ENCODE measurements around the gene AGBL3.
"Not testable (repeated sequence)": the region's sequence is repeated elsewhere in the genome, so short reads cannot be mapped to it uniquely, and the experiment has no call there.

The AGBL3 gene

DNA sequence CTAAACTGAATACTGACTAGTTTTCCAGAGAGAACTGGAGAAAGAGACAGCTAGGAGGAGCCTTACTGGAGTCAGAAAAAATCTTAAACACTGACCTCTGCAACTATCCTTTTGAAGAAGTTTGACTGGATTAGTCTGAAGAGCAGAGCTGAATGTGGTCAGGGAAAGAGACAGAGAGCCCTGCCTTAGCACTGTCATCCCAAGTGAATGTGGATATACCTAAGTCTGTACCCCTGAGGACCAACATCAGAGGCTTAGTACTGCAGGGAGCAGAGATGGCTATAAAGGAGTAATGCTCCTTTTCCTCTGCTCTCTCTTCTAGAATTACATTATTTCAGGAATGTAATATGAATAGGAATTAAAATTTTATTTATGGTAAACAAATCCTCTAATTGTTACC lies 91.7 kb downstream of the AGBL3 start:
- no peak for DNase-seq

DNA sequence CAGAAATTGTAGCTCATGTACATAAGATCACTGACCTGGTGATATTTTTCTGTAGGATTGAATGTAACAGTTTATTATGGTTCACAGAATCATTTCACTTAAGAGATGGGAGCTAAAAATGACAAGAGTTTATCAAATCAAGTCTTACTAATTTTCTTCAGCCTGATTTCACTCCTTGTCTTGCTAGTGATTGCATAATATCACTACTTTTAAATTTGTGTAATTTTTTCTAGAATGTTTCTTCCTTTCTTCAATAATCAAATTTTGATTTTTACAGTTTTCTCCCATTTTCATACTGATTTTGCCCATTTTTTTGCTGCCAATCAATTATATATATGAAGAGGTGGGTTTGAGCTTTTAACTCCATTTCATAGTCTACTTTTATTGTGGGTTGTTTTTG lies 92.8 kb downstream of the AGBL3 start:
- no peak for DNase-seq

DNA sequence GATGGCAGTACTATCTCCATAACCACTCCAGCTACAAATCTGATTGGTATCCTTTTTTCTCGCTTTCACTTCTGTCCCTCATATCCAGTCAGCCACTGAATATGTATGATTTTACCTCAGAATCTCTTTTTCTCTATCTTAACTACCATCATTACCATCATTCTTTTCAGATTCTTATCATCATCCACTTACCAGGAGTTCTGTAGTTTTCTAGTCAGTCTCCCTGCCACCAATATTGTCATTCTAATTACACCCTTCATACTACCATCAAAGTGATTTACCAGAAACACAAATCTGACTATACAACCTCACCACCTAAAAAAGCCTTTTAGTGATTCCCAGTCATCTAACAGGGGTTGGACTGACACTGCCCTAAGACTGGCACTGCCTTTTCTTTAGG lies 96.7 kb downstream of the AGBL3 start:
- DNase-seq = no peak

DNA sequence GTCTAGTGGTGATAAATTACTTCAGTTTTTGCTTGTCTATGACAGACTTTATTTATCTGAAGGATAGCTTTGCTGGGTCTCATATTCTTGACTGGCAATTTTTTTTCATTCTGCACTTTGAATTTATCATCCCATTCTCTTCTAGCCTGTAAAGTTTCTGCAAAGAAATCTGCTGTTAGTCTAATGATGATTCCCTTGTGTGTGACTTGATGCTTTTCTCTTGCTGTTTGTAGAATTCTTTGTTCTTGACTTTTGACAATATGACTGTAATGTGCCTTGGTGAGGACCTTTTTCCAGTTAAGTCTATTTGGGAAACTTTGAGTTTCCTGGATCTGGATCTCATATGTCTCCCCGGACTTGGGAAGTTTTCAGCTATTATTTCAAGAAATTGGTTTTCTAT lies 102.3 kb downstream of the AGBL3 start:
- DNase-seq = no peak

DNA sequence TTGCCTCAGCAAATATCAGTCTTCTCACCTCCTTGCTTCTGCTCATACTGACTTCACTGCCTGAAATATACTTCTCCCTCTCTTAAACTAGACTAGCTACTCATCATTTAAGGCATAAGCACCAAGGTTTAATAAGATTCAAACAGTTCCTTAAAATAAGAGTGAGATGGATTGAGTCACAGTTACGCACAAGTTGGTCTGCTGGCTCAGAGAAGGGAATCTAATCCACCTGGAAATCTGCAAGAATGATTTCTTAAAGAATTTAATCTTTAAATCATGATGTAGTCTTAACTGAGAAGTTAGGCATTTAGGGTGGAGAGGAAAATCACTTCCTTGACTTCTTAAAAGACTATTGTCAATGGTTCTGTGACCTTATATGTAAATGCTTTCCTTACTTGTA lies 105.4 kb downstream of the AGBL3 start:
- DNase-seq = no peak

DNA sequence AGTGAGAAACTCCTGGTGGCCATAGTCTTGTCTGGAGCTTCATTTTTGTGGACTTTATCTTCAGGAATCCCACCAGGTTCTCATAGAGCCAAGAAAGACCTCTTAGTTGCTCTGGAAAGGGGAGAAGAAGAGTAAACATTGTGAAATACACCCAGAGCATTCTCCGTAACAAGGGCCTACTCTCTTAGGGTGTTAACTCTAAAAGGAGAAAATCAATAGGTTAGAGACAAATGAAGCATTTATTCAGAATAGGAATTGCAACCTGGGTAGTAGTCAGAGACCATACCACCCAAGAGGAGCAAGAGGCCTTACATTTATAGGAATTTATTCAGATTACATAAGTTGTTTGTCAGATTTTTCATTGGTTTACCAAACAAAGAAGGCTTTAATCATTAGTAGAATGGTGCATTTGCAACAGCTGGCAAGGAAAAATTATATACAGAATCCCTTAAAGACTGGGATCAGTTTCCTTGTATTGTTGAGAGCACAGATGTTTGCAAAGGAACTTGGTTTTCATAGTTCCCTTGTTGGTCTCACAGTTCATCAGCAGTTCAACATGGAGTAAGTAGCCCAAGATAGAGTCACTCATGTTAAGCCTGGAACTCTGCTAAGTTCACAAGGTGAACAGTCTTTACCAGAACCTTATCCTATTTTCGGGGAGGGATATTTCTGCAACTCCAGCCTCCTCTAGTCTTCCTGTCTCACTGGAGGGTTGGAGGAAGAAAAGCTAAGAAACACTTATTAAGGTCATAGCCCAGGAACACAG lies 108.3 kb downstream of the AGBL3 start:
- no peak for DNase-seq

DNA sequence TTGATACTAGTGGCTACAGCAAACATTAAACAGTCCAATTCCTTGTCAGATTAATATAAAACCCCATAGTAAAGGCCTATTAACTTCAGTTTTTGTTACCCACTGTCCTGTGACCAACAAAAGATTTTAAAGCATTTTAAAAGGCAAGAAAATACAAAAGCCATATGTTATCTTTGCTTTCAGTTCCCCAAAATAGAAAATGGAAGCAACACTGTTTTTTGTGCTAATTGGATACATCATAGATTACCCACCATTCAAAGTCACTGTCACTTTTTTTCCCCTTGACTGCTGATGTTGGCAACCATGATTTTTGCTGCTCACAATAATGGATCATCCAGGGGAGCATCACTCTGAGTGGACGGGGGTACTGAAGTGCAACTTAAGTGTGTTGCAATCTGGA lies 109.1 kb downstream of the AGBL3 start:
- no peak for DNase-seq

DNA sequence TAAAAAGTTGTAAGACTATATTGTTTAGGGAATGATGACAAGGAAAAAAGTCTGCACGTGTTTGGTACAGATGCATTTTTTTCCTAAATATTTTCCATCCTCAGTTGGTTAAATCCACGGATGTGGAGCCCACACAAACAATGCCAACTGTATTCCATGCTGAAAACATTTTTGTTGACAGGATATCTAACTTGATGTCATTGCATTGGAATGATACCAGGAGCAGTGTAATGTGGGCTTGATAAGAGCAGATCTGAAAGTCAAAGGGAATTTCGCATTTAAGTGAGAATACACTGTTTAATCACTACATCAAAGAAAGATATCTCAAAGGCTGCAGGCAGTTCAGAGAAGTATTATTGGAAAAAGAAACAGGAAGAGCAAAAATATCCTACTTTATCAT lies 112.1 kb downstream of the AGBL3 start:
- no peak for DNase-seq

DNA sequence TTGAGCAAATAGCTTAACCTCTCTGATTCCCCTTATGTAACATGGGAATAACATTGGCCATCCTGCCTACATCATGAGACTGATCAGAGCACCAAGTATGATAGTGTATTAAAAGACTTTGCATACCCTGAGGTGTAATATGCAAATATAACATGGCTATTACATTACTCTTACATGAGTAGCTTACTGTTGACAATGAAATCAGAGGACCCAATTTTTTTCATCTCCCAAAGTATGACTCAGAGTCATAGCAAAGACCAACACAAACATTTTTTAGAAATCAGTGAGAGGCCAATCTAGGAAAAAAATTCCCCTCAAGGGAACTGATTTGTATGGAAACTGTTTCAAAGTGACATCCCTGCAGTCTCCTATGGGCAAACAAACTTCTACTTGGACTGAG lies 114.5 kb downstream of the AGBL3 start:
- no peak for DNase-seq

DNA sequence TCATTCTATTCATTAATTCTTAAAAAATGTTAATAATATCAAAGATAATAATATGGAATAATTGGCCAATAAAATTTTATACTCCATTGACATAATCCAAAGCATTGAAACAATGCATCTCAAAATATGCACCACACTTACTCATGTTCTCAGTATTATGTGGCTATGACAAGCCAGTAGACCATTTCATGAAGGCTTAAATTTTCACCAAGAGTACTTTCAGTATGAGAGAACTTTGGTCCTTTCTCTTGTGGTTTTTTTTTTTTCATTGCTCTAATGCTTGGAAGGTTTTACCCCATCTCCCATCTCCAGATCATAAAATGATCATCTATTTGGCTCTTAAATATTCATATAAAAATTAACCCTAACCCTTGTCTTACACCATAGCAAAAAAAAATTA lies 116.1 kb downstream of the AGBL3 start:
- no peak for DNase-seq

DNA sequence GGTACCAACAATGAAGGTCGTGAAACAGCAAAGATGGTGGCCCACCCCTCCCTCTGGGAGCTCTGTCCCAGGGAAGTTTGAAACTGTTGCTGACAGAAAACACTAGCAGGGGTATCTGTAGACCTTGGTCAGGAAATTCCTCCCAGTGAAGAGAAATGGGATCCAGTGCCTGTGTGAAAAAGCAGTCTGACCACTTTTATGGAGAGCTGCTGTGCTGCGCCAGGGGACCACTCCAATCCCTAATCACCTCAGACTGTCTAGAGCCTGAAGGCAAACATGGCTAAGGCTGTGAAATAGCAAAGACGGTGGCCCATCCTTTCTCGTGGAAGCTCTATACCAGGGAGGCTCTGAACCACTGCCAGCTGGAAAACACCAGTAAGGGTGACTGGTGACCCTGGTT lies 123.3 kb downstream of the AGBL3 start:
- DNase-seq = no peak

DNA sequence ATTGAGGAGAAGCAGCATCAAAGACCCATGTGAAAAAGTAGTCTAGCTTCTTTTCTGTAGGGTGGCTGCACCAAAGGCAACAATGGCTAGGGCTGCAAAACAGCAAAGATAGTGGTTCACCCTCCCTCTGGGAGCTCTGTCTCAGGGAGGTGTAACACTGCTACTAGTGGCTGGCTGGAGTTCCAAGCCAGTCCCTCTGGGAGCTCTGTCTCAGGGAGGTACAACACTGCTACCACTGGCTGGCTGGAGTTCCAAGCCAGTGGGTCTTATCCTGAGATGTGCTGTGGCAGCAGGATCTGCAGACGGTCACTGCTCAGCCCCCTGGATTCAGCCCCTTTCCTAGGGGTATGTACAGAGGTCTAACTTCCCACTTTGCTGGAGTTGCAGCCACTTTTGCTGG lies 123.7 kb downstream of the AGBL3 start:
- DNase-seq = no peak

DNA sequence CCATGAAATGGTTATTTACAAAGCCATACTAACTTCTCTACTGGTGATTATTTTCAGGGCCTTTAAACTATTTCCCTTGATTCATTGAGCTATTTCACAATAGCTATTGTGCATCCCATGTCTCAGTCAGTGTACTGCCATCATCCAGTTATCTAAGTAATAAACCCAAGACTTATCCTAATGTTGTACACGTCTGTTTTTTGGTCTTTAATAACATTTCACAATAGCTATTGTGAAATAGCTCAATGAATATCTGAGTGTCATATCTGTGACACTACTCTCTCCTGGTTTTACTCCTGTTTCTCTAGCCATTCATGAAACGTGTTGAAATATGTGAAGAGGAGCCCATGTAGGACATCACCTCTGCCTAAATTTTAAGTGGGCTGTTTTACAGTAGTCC lies 125.1 kb downstream of the AGBL3 start:
- DNase-seq = no peak

DNA sequence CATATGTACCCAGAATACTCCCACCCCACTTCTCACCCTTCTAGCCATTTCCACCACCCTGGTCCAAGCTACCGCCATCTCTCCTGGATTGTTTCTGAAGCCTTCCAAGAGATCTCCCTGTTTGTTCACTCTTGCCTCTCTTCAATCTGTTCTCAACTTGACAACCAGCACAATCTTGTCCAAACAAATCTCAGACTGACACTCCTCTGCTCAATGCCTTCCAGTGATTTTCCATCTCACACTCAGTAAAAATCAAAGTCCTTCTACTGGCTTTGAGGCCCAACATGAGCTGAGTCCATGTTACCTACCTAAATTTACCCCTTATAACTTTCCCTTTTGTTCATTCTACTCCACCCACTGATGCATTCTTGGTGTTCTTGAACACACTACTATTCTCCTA lies 128.3 kb downstream of the AGBL3 start:
- no peak for DNase-seq

DNA sequence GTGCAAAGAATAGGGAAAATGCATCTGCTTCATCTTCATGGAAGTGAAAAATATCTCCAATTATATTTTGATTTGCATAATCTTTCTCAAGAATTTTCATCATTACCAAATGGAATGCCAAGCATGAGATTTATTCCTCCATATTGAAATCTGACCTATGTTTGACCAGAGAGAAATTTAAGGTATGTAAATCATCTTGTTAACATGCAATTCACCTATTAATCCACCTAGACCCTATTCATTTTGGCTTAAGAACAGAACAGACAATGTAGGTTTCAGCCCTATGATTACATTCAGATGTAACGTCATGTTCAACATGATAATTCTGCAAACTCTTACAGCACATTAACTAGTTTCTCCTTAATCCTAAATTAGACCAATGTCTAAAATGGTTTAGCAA lies 130.8 kb downstream of the AGBL3 start:
- DNase-seq = no peak

DNA sequence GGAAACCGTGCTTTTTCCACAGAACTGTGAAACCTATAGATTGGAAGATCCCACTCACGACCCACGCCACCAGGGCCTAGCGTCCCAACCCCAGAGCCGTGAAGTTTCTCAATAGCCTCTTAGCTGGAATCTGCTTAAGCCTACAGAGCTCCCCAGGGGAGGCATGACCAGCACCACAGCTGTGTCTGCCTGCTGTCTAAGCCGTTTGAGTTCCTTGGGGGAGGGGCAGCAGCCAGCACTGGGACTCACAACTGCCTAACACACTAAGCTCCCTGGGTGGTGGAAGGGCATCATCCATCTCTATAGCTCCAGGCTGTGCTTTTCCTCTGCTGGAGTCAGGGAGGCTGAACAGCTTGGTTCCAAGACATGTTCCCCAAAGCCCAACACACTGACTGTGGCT lies 135.6 kb downstream of the AGBL3 start:
- DNase-seq = no peak

DNA sequence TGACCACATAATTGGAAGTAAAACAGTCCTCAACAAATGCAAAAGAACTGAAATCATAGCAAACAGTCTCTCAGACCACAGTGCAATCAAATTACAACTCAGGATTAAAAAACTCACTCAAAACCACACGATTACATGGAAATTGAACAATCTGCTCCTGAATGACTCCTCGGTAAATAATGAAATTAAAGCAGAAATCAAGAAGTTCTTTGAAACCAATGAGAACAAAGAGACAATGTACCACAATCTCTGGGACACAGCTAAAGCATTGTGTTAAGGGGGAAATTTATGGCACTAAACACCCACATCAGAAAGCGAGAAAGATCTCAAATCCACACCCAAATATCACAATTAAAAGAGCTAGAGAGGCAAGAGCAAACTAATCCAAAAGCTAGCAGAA lies 138.3 kb downstream of the AGBL3 start:
- not testable (repeated sequence) for DNase-seq

DNA sequence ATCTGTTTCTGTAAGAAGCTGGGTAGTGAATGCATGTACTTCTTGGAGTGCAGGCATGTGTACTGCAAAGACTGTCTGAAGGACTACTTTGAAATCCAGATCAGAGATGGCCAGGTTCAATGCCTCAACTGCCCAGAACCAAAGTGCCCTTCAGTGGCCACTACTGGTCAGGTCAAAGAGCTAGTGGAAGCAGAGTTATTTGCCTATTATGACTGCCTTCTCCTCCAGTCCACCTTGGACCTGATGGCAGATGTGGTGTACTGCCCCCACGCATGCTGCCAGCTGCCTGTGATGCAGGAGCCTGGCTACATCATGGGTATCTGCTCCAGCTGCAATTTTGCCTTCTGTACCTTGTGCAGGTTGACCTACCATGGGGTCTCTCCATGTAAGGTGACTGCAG lies 142.6 kb downstream of the AGBL3 start:
- DNase-seq = no peak

DNA sequence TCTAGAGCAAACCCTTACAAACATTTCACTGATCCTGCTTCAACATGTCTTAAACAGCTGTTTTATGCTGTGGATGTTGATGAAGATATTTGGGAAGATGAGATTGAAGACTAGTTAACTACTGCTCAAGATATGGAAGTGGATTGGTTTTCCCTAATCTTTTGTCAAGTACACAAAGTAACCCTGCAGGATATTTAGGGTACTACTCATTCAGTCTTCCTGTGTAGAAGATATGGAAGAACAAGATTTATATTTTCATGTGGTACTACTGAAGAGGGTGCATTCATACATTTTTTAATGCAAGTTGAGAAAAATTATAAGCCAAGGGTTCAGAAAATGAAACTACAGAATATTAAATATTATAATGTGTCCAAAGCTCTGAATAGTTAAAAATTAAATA lies 143.3 kb downstream of the AGBL3 start:
- no peak for DNase-seq

DNA sequence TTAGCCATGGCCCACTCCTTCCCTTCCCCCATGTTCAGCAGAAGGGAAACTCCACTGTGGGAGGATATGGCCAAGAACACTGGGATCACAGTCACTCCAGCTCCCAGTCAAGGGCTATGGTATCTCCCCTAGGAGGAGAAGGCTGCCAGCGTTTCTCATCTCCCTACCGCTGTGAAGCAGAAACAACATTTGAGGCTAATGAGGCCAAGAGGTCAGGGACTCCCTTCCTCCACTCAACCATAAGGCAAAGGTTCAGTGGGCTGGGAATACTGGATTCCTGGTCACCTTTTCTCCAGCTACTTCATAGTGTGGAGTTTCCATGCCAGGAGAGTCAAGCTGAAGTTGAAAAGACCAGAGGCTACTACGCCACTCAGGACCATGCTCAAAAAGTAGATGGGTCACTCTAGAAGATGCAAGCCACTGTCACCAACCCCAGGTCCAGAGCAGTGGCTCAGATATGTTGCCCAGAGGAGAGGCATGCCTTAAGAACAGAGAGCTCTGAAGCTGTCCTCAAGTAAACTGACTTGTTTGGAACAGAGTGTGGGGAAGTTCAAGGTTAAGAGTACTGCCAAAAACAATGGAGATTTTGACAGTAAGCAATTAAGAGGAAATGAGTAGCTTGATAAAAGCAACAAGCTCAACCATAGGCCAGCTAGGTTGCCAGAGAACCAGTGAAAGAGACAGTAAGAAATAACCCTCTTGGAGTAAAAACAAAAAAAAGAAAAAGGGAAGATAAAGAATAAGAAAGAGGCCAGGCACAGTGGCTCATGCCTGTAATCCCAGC lies 157.8 kb downstream of the AGBL3 start:
- no peak for DNase-seq

DNA sequence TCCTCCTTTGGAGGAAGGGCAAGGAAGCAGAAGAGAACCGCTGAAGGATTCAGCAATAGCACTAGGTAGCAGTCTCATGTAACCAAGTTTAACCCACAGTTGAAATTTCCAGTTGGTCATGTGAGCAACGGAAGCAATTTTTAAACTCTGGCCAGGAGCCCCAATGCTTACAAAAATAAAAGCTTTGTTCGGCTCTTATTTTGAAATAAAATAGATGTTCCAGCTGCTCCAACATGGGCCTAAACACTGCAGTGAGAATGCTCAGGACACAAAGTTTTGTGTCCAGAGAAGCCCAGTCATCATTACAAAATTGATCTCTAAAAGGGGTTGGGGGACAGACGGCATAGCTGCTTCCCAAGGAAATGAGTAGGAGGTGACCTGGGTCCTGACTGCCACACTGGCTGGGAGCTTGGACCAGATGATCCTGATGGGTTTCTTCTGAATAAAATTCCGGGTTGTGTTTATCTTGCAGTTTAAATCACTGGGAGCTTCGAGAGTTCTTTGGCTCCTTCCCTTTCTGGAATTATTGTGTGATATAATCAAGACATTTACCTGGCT lies 161.1 kb downstream of the AGBL3 start:
- no peak for DNase-seq

DNA sequence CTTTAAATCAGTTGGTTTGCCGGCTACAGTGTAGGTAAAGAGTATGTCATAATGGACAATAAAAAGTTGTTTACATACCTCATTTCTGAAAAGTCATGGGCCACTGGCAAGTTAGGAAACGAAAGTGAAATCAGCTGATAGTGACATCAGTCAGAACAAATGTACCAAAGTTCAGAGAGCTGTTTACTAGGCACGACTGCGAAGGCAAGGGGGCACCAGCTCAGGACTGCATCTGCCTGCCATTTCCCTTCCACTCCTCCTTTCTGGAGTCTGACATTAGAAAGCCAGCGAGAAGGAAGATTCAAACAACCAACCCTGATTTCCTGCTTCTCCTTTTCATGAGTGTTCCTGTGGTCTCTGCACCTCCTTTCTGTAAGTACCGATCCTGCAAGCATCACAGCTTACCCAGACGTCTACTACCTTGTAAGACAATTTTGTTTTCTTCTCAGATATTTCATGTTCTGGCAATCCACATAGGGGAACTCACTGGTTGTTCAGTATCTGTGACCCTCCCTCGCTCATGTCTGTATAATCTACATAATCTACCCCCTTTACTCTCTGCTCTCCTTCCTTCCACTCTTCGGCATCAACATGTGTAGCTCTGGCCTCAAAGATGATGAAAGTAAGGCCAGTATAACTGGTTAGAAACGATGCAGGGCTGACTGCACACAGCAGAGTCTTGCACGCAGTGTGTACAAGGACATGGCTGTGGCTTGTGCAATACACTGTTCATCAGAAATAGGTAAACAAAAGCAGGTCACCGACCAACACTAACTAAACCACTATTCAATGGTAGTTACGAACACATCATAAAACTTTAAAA lies 161.8 kb downstream of the AGBL3 start, which contains the start of gene TMEM140:
Gene TMEM140 (plus strand): TSS at position 174 of the 823 bp plus-strand sequence. CDS start 16,370 bp downstream, outside the sequence.
- peak; percentile 57 for DNase-seq

DNA sequence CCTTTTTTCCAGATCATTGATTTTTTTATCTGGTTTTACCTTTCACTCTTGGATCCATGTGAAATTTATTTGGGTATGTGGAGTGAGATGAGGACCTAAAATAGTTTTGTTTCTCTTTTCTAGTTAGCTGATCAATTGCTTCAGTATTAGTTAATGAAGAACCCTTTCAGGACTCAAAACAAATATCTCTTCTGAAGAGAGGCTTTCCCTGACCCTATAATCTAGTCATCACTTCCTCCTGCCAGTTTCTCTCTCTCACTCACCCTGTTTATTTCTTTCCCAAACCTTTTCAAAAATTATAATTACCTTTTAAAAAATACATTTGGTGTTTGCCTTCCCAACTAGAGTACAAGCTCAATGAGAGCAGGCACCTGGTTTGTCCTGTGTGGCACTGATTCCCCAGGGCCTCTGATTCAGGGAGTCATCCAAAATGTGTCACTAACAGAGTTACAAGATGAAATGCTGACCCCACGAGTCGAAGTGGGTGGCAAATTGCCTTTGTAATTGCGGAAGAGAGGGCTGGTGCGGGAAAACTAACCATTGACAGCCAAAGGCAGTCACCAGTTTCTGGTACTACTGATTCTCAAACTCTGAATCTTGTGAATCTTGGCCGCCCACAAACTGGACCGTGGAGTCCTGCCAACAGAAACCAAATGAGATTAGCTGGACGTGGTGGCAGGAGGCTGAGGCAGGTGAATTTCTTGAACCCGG lies 163.9 kb downstream of the AGBL3 start:
- DNase-seq = no peak

All from stimulated activated CD4-positive, alpha-beta T cell treated with anti-CD3 and anti-CD28 coated beads, Interleukin-1b, Interleukin-23, amount 100 ng/mL, for 48 hours (primary cell).